Tibial nerve (tissue), 4 donors: ENCODE data around the gene GGA3.

Experiments
- EP300 ChIP-seq, 2 donors: sonication (generic); formaldehyde crosslinking; IDR thresholded peaks; one replicate each; pipeline ENCODE4 v1.6.1; 2017; ENCODE audit warnings: antibody characterized with exemption in 2 of 2, mild to moderate bottlenecking in 1 of 2
- POLR2A ChIP-seq, 2 donors: fragments of 450-650 bp; IDR thresholded peaks; one replicate each; pipeline ENCODE4 v1.6.1; 2017; ENCODE audit warnings: antibody characterized with exemption in 2 of 2, mild to moderate bottlenecking in 2 of 2, moderate library complexity in 2 of 2
- TF ChIP-seq, protein P1 (sequence below), 5 experiments: fragments of 200-600 bp in 3 of 5; fragments of 450-650 bp in 2 of 5; sonication (generic) in 3 of 5; IDR thresholded peaks; one replicate each; pipeline ENCODE4 v1.5.1; 2016 to 2019; ENCODE audit warnings: antibody characterized with exemption in 5 of 5, mild to moderate bottlenecking in 3 of 5, moderate library complexity in 2 of 5

GRCh38 chr17:75265614-75266315 lies 4.4 kb upstream of the GGA3 start:
- TF ChIP-seq POLR2A (IDR thresholded peaks at IDR 0.05) = no peak
- TF ChIP-seq, protein P1, sequence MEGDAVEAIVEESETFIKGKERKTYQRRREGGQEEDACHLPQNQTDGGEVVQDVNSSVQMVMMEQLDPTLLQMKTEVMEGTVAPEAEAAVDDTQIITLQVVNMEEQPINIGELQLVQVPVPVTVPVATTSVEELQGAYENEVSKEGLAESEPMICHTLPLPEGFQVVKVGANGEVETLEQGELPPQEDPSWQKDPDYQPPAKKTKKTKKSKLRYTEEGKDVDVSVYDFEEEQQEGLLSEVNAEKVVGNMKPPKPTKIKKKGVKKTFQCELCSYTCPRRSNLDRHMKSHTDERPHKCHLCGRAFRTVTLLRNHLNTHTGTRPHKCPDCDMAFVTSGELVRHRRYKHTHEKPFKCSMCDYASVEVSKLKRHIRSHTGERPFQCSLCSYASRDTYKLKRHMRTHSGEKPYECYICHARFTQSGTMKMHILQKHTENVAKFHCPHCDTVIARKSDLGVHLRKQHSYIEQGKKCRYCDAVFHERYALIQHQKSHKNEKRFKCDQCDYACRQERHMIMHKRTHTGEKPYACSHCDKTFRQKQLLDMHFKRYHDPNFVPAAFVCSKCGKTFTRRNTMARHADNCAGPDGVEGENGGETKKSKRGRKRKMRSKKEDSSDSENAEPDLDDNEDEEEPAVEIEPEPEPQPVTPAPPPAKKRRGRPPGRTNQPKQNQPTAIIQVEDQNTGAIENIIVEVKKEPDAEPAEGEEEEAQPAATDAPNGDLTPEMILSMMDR (IDR thresholded peaks at IDR 0.05) = no peak
- TF ChIP-seq EP300 (IDR thresholded peaks at IDR 0.05) = no peak
